PC-9 (cell line): ENCODE data around the gene VAT1L. TPM values are rescaled to one million over a fixed set of nuclear protein-coding genes. Genes with fewer than 3 reads are reported as not detected.

ENCODE experiments used
- BruUV-seq: library from RNA; stranded (reverse); fragments of 400-500 nt; replicated peaks from 2 replicates; lab custom pipeline; 2021; lab: Mats Ljungman, UMichigan
- CTCF ChIA-PET: fragments of 300-600 bp; sonication (Branson Sonifier 250); formaldehyde crosslinking; loops from one replicate; lab custom pipeline; 2022; ENCODE audit warnings: antibody characterized with exemption; lab: Charles Lee
- POLR2A ChIA-PET: fragments of 300-600 bp; sonication (Branson Sonifier 250); formaldehyde crosslinking; loops from one replicate; lab custom pipeline; 2022; ENCODE audit warnings: antibody characterized with exemption; ENCODE audit not compliant: unreplicated experiment; lab: Charles Lee
- DNase-seq, 2 experiments: peaks; one replicate each; pipeline versions ENCODE4 v3.0.0 to v3.0.0-alpha.2; 2015 to 2022; ENCODE audit warnings: mixed read lengths in 1 of 2
- H2AFZ ChIP-seq: fragments of 200-600 bp; sonication (generic); 2 replicates; pipeline ENCODE4 v1.8.1; 2017; ENCODE audit warnings: antibody characterized with exemption
- H3F3A ChIP-seq: fragments of 200-600 bp; sonication (generic); 2 replicates; pipeline ENCODE4 v1.8.1; 2017; ENCODE audit warnings: antibody characterized with exemption, mild to moderate bottlenecking, low read depth; ENCODE audit not compliant: insufficient read depth
- H3K27ac ChIP-seq: fragments of 200-600 bp; sonication (generic); 2 replicates; pipeline ENCODE4 v1.6.1; 2016; ENCODE audit warnings: mixed run types
- H3K27me3 ChIP-seq: fragments of 200-600 bp; sonication (generic); 2 replicates; pipeline ENCODE4 v1.6.1; 2016; ENCODE audit warnings: low read depth, mixed run types; ENCODE audit not compliant: insufficient read depth
- H3K36me3 ChIP-seq: fragments of 200-600 bp; sonication (generic); 2 replicates; pipeline ENCODE4 v1.6.1; 2016; ENCODE audit warnings: low read depth, mixed run types
- H3K4me1 ChIP-seq: fragments of 200-600 bp; sonication (generic); replicated peaks from 2 replicates; pipeline ENCODE4 v1.6.1; 2016; ENCODE audit warnings: mixed run types; ENCODE audit not compliant: insufficient read depth
- H3K4me2 ChIP-seq: fragments of 200-600 bp; sonication (generic); 2 replicates; pipeline ENCODE4 v1.6.1; 2017; ENCODE audit warnings: mixed run types
- H3K4me3 ChIP-seq: fragments of 200-600 bp; sonication (generic); 2 replicates; pipeline ENCODE4 v1.6.1; 2016; ENCODE audit warnings: mixed run types
- H3K79me2 ChIP-seq: fragments of 200-600 bp; sonication (generic); 2 replicates; pipeline ENCODE4 v1.6.1; 2017; ENCODE audit warnings: low read depth, mixed run types
- H3K9me2 ChIP-seq: fragments of 200-600 bp; sonication (generic); 2 replicates; pipeline ENCODE4 v1.8.1; 2017; ENCODE audit warnings: mild to moderate bottlenecking; ENCODE audit not compliant: insufficient read depth
- H3K9me3 ChIP-seq: fragments of 200-600 bp; sonication (generic); 2 replicates; pipeline ENCODE4 v1.8.1; 2016; ENCODE audit warnings: low read depth; ENCODE audit not compliant: insufficient read depth
- H4K20me1 ChIP-seq: fragments of 200-600 bp; sonication (generic); 2 replicates; pipeline ENCODE4 v1.8.1; 2017; ENCODE audit not compliant: insufficient read depth
- EZH2 ChIP-seq: fragments of 200-600 bp; sonication (generic); IDR thresholded peaks from 2 replicates; pipeline ENCODE4 v1.8.0; 2017; ENCODE audit warnings: antibody characterized with exemption, low read depth
- intact Hi-C: fragments of 100-400 bp; cut with micrococcal nuclease; formaldehyde crosslinking; loops from one replicate; pipeline ENCODE4 v1.10.0; 2022; ENCODE audit not compliant: unreplicated experiment
- total RNA-seq: library from RNA; stranded (reverse); gene quantifications from 2 replicates; pipeline ENCODE4 v1.2.3, GENCODE V29; 2021
- TF ChIP-seq, protein P1 (sequence below): fragments of 200-600 bp; sonication (generic); conservative IDR thresholded peaks from 2 replicates; pipeline ENCODE4 v1.6.1; 2017; ENCODE audit warnings: mixed run types, antibody characterized with exemption, mild to moderate bottlenecking, moderate library complexity

VAT1L gene
- total RNA-seq, 1 experiment from 2014 or later, result not detected

DNA sequence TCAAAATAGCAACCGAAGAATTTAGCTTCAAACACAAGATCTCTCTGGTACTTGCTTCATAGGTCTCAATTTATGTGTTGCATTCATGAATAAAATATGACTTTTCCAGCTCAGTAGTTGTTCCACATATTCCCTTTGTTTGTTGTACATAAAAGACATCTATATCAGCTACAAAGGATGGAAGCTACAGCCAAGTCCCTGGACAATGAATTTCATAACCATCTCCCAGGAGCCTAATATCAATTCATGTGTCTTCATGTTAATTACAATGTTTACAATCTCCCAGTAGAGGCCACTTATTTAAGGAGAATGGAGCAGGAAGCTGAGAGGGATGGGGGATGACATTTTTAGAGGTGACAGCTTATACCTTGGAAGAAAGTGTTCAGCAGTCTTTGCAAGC is 237.3 kb downstream of the VAT1L start:
- Histone ChIP-seq H4K20me1 (no peaks in the 10 kb centered on the region), H3K4me3 (no peak overlapping the region), H3K9me3 (no peaks in the 10 kb centered on the region), H3F3A (no peaks in the 10 kb centered on the region), H3K4me2 (no peak overlapping the region), H3K27ac (no peak overlapping the region), H3K4me1 (no peaks in the 10 kb centered on the region), H2AFZ (no peak overlapping the region), H3K9me2 (no peaks in the 10 kb centered on the region), H3K27me3 (peaks cover 36% of the 10 kb centered on the region), H3K36me3 (no peaks in the 10 kb centered on the region), H3K79me2 (no peaks in the 10 kb centered on the region)
- POLR2A ChIA-PET, result no interaction called here
- intact Hi-C loops, result no loop called here
- no peak for DNase-seq
- BruUV-seq, result no TSS peak
- no peak for TF ChIP-seq EZH2
- TF ChIP-seq, protein P1, sequence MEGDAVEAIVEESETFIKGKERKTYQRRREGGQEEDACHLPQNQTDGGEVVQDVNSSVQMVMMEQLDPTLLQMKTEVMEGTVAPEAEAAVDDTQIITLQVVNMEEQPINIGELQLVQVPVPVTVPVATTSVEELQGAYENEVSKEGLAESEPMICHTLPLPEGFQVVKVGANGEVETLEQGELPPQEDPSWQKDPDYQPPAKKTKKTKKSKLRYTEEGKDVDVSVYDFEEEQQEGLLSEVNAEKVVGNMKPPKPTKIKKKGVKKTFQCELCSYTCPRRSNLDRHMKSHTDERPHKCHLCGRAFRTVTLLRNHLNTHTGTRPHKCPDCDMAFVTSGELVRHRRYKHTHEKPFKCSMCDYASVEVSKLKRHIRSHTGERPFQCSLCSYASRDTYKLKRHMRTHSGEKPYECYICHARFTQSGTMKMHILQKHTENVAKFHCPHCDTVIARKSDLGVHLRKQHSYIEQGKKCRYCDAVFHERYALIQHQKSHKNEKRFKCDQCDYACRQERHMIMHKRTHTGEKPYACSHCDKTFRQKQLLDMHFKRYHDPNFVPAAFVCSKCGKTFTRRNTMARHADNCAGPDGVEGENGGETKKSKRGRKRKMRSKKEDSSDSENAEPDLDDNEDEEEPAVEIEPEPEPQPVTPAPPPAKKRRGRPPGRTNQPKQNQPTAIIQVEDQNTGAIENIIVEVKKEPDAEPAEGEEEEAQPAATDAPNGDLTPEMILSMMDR, result no peak
- CTCF ChIA-PET, result no interaction called here

DNA sequence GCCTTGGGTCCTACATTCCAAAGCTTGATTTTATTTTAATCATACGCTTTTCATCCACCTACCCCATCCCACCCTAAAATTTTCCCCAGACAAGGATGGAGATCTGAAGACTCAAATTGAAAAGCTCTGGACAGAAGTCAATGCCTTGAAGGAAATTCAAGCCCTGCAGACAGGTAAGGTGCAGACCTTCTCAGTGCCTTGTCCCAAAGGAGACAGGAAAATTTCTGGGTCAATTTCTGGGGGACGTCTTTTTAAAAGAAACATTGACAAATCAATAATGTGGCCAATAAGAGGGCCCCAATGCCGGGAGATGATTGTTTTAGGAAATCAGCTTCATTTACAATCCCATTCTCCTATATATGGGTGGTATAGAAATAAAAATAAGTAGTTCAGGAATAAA is 239.7 kb downstream of the VAT1L start:
- intact Hi-C loops, result no loop called here
- CTCF ChIA-PET, result no interaction called here
- no peak overlapping the region for H3K27ac ChIP-seq
- H3K36me3 ChIP-seq, result no peaks in the 10 kb centered on the region
- POLR2A ChIA-PET, result no interaction called here
- no peaks in the 10 kb centered on the region for H3F3A ChIP-seq
- H3K4me1 ChIP-seq, result no peaks in the 10 kb centered on the region
- no peaks in the 10 kb centered on the region for H3K9me2 ChIP-seq
- TF ChIP-seq EZH2, result no peak
- TF ChIP-seq, protein P1, result no peak
- H2AFZ ChIP-seq, result no peak overlapping the region
- DNase-seq, result no peak
- no peak overlapping the region for H3K4me3 ChIP-seq
- no peaks in the 10 kb centered on the region for H3K9me3 ChIP-seq
- H4K20me1 ChIP-seq, result no peaks in the 10 kb centered on the region
- no peaks in the 10 kb centered on the region for H3K79me2 ChIP-seq
- BruUV-seq, result no TSS peak
- H3K4me2 ChIP-seq, result no peak overlapping the region
- H3K27me3 ChIP-seq, result peaks cover 22% of the 10 kb centered on the region

Other genes with a start within 250 kb of the VAT1L start
- not detected in 2 replicates for gene NUDT7, start 66.0 kb upstream of the VAT1L start, total RNA-seq
- not detected in 2 replicates for gene CLEC3A, start 234.0 kb downstream of the VAT1L start, total RNA-seq